ENCODE results near the gene PCBP3. TPM values are rescaled to one million over a fixed set of nuclear protein-coding genes. Genes with fewer than 3 reads are reported as not detected.

The PCBP3 gene
- total and polyA plus RNA-seq, 12 donors: 1.7 to 15.8 (median 4.7) TPM

DNA sequence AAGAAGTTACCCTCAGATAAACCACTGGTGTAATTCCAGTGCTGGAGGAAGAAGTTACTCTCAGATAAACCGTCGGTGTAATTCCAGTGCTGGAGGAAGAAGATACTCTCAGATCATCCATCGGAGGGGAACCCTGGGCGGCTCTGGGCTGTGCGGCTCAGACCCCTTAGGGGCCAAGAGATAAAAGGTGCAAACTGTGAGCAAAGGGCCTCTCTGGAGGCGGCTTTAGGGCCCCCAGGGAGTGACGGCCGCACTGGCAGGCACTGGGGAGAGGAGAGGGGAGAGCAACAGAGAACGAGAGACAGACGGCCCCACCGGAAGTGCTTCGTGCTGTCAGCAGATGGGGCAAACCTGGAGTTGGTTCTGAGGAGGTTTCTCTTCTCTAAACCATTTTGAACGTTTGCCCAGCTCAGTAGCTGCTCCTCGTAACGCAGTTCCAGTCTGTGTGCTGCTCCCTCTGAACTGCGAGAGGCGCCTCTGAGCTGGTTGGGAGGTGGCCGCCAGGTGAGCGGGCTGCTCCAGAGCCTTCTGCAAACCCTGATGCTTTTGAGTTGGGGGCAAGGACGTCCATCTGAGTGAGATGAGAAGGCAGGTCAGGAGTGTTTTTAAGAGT lies 275.4 kb downstream of the PCBP3 start:
- no peaks in the 10 kb centered on the region for H3K36me3 ChIP-seq (replicated peaks in 1 of 2)
- TF ChIP-seq POLR2A (IDR thresholded peaks at IDR 0.05): no peak
- TF ChIP-seq, protein P1, sequence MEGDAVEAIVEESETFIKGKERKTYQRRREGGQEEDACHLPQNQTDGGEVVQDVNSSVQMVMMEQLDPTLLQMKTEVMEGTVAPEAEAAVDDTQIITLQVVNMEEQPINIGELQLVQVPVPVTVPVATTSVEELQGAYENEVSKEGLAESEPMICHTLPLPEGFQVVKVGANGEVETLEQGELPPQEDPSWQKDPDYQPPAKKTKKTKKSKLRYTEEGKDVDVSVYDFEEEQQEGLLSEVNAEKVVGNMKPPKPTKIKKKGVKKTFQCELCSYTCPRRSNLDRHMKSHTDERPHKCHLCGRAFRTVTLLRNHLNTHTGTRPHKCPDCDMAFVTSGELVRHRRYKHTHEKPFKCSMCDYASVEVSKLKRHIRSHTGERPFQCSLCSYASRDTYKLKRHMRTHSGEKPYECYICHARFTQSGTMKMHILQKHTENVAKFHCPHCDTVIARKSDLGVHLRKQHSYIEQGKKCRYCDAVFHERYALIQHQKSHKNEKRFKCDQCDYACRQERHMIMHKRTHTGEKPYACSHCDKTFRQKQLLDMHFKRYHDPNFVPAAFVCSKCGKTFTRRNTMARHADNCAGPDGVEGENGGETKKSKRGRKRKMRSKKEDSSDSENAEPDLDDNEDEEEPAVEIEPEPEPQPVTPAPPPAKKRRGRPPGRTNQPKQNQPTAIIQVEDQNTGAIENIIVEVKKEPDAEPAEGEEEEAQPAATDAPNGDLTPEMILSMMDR (IDR thresholded peaks at IDR 0.05): no peak
- 74 to 82% (median 77%) methylated on average over 20 of the region's 20 CpGs for WGBS, 4 donors

DNA sequence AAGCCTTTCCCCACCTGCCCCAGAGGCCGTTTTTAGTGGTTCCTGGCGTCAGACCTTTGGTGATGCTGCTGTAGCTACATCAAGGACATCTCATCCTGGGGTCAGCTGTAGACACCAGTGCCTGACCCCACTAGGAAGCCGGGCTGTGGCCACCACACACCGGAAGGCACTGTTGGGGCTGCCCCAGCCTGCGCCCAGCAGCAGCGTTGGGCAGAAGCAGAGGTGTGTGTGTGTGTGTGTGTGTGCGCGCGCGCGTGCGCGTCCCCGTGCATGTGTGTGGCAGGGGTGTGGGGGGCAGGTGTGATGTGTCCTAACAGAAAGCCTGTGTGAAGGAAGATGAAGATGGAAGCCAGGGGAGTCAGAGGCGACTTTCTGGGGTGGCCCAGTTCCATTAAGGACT lies 276.1 kb downstream of the PCBP3 start:
- WGBS, 4 donors: 77 to 87% (median 81%) methylated on average over 14 to 15 of the region's 15 CpGs
- no peaks in the 10 kb centered on the region for H3K9me3 ChIP-seq (replicated peaks in 1 of 3)
- no peak for TF ChIP-seq POLR2A (IDR thresholded peaks at IDR 0.05)
- TF ChIP-seq, protein P1 (IDR thresholded peaks at IDR 0.05): no peak
- H3K4me1 ChIP-seq (replicated peaks in 1 of 2): no peaks in the 10 kb centered on the region
- intact Hi-C loops (cut with DNase I): no loop called here
- no peaks in the 10 kb centered on the region for H3K36me3 ChIP-seq (replicated peaks in 1 of 2)
- H3K27ac ChIP-seq: no peak overlapping the region
- H3K27me3 ChIP-seq: no peaks in the 10 kb centered on the region
- no peak for DNase-seq
- no peak overlapping the region for H3K4me3 ChIP-seq

More for the DNA sequence above, 275.4 kb downstream of the PCBP3 start:
- no peak overlapping the region for H3K4me3 ChIP-seq
- no peaks in the 10 kb centered on the region for H3K9me3 ChIP-seq (replicated peaks in 1 of 3)
- H3K4me1 ChIP-seq (replicated peaks in 1 of 2): no peaks in the 10 kb centered on the region
- DNase-seq: no peak
- no peak overlapping the region for H3K27ac ChIP-seq
- intact Hi-C loops (cut with DNase I): no loop called here
- H3K27me3 ChIP-seq: no peaks in the 10 kb centered on the region

- no peak overlapping the region for H3K4me3 ChIP-seq
- no peak for TF ChIP-seq POLR2A (IDR thresholded peaks at IDR 0.05)
- TF ChIP-seq, protein P1 (IDR thresholded peaks at IDR 0.05): no peak
- no peak overlapping the region for H3K27ac ChIP-seq
- DNase-seq: no peak
- 88 to 95% (median 91%) methylated on average over 8 of the region's 8 CpGs for WGBS, 4 donors
- intact Hi-C loops (cut with DNase I): no loop called here
- H3K9me3 ChIP-seq (replicated peaks in 1 of 3): no peaks in the 10 kb centered on the region
- no peaks in the 10 kb centered on the region for H3K27me3 ChIP-seq
- H3K4me1 ChIP-seq (replicated peaks in 1 of 2): no peaks in the 10 kb centered on the region
- no peaks in the 10 kb centered on the region for H3K36me3 ChIP-seq (replicated peaks in 1 of 2)
These were observed 277.5 kb downstream of the PCBP3 start for GRCh38 chr21:45920824-45921600.

DNA sequence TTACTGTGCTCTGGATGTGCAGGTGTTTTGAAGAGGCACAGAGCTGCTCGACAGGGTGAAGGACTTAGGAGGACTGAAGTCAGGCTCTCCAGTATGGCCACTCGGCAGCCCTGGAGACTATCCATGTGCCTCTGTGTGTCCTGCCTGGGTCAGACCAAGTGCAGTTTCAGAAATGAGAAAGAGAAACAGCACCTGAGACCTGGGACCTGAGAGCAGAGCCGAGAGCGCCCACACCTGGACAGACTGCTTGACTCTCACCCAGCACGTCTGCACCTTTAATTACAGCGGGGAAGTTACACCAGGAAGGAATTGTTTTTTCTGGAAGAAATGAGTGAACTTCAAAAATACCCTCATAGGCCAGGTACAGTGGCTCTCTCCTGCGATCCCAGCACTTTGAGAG lies 278.4 kb downstream of the PCBP3 start:
- Histone ChIP-seq H3K36me3 (replicated peaks in 1 of 2) (no peaks in the 10 kb centered on the region), H3K27ac (no peak overlapping the region), H3K9me3 (replicated peaks in 1 of 3) (no peaks in the 10 kb centered on the region), H3K4me1 (replicated peaks in 1 of 2) (no peaks in the 10 kb centered on the region), H3K4me3 (no peak overlapping the region), H3K27me3 (no peaks in the 10 kb centered on the region)
- DNase-seq: no peak
- TF ChIP-seq, protein P1 (IDR thresholded peaks at IDR 0.05): no peak
- no peak for TF ChIP-seq POLR2A (IDR thresholded peaks at IDR 0.05)
- 65 to 81% (median 77%) methylated on average over 7 of the region's 7 CpGs for WGBS, 4 donors
- intact Hi-C loops (cut with DNase I): no loop called here
